ENCODE data around the gene DDX59. TPM values are rescaled to one million over a fixed set of nuclear protein-coding genes. Genes with fewer than 3 reads are reported as not detected.

The DDX59 gene
- total and polyA plus RNA-seq, 9 of the 15 experiments (the other 6 are each of a cell fraction or from before 2014, with no cell fraction given), result 8.3 to 30.4 (median 19.8) TPM

GRCh38 chr1:200640373-200640962 is 29.2 kb downstream of the DDX59 start (continued):
- no peak for TF ChIP-seq ZBTB33 (CRISPR knock-in tag; IDR thresholded peaks at IDR 0.05)
- TF ChIP-seq ZNF316 (IDR thresholded peaks at IDR 0.05), result 0 out of 2 replicates have a peak, but pooled peaks have one; percentile 24
- TF ChIP-seq, protein P1, sequence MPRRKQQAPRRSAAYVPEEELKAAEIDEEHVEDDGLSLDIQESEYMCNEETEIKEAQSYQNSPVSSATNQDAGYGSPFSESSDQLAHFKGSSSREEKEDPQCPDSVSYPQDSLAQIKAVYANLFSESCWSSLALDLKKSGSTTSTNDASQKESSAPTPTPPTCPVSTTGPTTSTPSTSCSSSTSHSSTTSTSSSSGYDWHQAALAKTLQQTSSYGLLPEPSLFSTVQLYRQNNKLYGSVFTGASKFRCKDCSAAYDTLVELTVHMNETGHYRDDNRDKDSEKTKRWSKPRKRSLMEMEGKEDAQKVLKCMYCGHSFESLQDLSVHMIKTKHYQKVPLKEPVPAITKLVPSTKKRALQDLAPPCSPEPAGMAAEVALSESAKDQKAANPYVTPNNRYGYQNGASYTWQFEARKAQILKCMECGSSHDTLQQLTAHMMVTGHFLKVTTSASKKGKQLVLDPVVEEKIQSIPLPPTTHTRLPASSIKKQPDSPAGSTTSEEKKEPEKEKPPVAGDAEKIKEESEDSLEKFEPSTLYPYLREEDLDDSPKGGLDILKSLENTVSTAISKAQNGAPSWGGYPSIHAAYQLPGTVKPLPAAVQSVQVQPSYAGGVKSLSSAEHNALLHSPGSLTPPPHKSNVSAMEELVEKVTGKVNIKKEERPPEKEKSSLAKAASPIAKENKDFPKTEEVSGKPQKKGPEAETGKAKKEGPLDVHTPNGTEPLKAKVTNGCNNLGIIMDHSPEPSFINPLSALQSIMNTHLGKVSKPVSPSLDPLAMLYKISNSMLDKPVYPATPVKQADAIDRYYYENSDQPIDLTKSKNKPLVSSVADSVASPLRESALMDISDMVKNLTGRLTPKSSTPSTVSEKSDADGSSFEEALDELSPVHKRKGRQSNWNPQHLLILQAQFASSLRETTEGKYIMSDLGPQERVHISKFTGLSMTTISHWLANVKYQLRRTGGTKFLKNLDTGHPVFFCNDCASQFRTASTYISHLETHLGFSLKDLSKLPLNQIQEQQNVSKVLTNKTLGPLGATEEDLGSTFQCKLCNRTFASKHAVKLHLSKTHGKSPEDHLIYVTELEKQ (CRISPR knock-in tag; IDR thresholded peaks at IDR 0.05), result peak; percentile 30; the same call in 1 of the 2 replicates
- no peak for TF ChIP-seq JUND (IDR thresholded peaks at IDR 0.05; ENCODE audit: borderline replicate concordance, low read depth, low read length)
- TF ChIP-seq JUND (tag; IDR thresholded peaks at IDR 0.05; ENCODE audit: borderline replicate concordance, low read depth, low read length), result no peak
- TF ChIP-seq ZNF830 (CRISPR knock-in tag; IDR thresholded peaks at IDR 0.05), result no peak
- no peak for TF ChIP-seq ZFP36 (IDR thresholded peaks at IDR 0.05; ENCODE audit: low read depth, low read length, partially characterized antibody)
- TF ChIP-seq POLR3G (IDR thresholded peaks at IDR 0.05; ENCODE audit: extremely low read depth, insufficient read length, insufficient replicate concordance), result no peak
- 0 out of 2 replicates have a peak, but pooled peaks have one; percentile 57 for TF ChIP-seq ZNF140 (CRISPR knock-in tag; IDR thresholded peaks at IDR 0.05)
- TF ChIP-seq ZNF311 (CRISPR knock-in tag; IDR thresholded peaks at IDR 0.05), result no peak
- no peak for TF ChIP-seq WHSC1 (IDR thresholded peaks at IDR 0.05; ENCODE audit: low read length)
- TF ChIP-seq ELF1 (tag; IDR thresholded peaks at IDR 0.05), result no peak; the same call in 1 of the 2 replicates
- 0 out of 2 replicates have a peak, but pooled peaks have one; percentile 2 for TF ChIP-seq SUPT5H (IDR thresholded peaks at IDR 0.05)
- no peak for TF ChIP-seq ERF (CRISPR knock-in tag; IDR thresholded peaks at IDR 0.05)
- TF ChIP-seq RBFOX2 (IDR thresholded peaks at IDR 0.05; ENCODE audit: low read depth, low read length), result peak; percentile 59
- TF ChIP-seq ZNF589 (CRISPR knock-in tag; IDR thresholded peaks at IDR 0.05; ENCODE audit: low read depth), result peak; percentile 72
- TF ChIP-seq ZNF165 (CRISPR knock-in tag; IDR thresholded peaks at IDR 0.05; ENCODE audit: borderline replicate concordance), result no peak
- TF ChIP-seq IFI16 (CRISPR knock-in tag; IDR thresholded peaks at IDR 0.05), result no peak
- TF ChIP-seq ZNF584 (CRISPR knock-in tag; IDR thresholded peaks at IDR 0.05; ENCODE audit: low read depth), result peak; percentile 10; the same call in 1 of the 2 replicates
- TF ChIP-seq SMARCE1 (IDR thresholded peaks at IDR 0.05), result no peak
- TF ChIP-seq ZNF707 (CRISPR knock-in tag; conservative IDR thresholded peaks at IDR 0.05), result no peak
- TF ChIP-seq PKNOX1 (IDR thresholded peaks at IDR 0.05), result no peak
- no peak for TF ChIP-seq ZKSCAN1 (IDR thresholded peaks at IDR 0.05; ENCODE audit: low read depth, low read length)
- TF ChIP-seq CREB1 (IDR thresholded peaks at IDR 0.05), result 0 out of 2 replicates have a peak, but pooled peaks have one; percentile 4
- no peak for TF ChIP-seq CREB1 (CRISPR knock-in tag; IDR thresholded peaks at IDR 0.05)

Measured in K562 (cell line).